IPS-15b (cell line): ENCODE results near the gene IRAK2.

Source experiments
- H3K27me3 ChIP-seq: one replicate; pipeline ENCODE4 v1.6.1; 2013; ENCODE audit warnings: low read length; ENCODE audit not compliant: control insufficient read depth, insufficient read depth
- H3K36me3 ChIP-seq: one replicate; pipeline ENCODE4 v1.6.1; 2013; ENCODE audit warnings: low read length; ENCODE audit not compliant: control insufficient read depth, insufficient read depth
- H3K4me1 ChIP-seq: one replicate; pipeline ENCODE4 v1.6.1; 2013; ENCODE audit warnings: mild to moderate bottlenecking, low read length; ENCODE audit not compliant: control insufficient read depth, insufficient read depth
- H3K4me3 ChIP-seq: one replicate; pipeline ENCODE4 v1.5.1; 2013; ENCODE audit warnings: low read depth, low read length
- H3K9ac ChIP-seq: one replicate; pipeline ENCODE4 v1.6.1; 2013; ENCODE audit warnings: low read depth, mild to moderate bottlenecking, low read length
- H3K9me3 ChIP-seq: one replicate; pipeline ENCODE4 v1.6.1; 2013; ENCODE audit warnings: mild to moderate bottlenecking, low read length; ENCODE audit not compliant: control insufficient read depth, insufficient read depth

IRAK2 gene

DNA sequence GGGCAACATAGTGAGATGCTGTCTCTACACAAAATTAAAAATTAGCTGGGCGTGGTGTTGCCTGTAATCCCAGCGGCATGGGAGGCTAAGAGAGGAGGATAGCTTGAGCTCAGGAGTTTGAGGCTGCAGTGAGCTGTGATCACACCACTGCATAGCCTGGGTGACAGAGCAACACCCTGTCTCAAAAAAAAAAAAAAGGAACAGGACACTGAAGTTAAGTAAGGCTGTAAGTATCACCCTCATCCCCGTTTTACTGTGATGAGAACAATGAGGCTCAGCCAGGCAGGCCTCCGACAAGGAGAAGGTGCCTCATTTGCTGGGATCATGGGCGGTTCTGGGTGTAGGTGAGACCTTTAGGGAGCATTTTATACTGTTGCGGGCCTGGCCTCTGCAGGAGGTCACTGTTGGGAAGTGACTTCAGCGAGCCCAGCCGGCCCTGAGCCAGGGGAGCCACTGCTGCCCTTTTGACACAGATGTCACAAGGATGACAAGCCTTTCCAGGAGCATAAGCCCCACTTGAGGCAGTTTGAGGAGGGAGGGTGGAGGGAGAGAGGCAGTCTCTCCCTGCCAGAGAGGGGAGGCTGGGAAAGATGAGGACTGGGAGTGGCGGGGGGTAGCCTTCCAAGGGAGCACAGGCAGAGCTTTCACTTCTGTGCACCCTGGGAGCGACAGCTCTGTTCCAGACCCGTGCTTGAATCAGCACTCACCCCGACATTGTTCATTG is 30.8 kb downstream of the IRAK2 start:
- Histone ChIP-seq H3K4me3 (no peak overlapping the region), H3K9ac (no peak overlapping the region), H3K27me3 (no peaks in the 10 kb centered on the region), H3K4me1 (no peaks in the 10 kb centered on the region), H3K36me3 (no peaks in the 10 kb centered on the region), H3K9me3 (no peaks in the 10 kb centered on the region)

DNA sequence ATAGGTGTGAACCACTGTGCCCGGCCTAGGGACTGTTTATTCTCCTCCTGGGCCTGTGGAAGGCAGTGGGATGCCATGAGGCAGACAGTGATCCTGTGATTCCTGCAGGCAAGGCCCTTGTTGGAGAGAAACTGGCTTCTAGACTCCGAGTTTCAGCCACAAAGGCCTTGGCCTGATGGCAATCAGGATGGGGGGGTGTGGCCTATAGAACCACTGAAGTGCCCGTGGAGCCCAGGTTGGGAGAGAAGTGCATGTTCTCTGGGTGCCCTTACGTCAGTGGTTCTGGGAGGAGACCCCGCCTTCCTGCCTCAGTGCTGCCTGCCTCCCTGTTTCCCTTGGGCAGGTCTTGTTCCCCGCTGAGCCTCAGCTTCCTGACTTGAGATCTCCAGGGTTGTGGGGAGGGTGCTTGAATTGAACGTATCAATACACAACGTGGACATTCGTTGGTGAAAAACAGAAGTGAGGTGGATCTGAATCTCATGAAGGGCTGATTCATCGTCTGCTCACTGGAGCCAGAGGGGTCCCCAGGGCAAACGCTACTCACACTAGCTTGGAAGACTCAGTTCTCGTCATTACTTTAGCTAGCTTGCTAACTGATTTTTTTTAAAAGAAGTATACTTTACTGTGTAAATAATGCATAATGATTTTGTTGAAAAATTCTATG is 31.8 kb downstream of the IRAK2 start:
- H3K4me3 ChIP-seq: no peak overlapping the region
- no peaks in the 10 kb centered on the region for H3K27me3 ChIP-seq
- H3K36me3 ChIP-seq: no peaks in the 10 kb centered on the region
- no peaks in the 10 kb centered on the region for H3K9me3 ChIP-seq
- H3K4me1 ChIP-seq: no peaks in the 10 kb centered on the region
- no peak overlapping the region for H3K9ac ChIP-seq

DNA sequence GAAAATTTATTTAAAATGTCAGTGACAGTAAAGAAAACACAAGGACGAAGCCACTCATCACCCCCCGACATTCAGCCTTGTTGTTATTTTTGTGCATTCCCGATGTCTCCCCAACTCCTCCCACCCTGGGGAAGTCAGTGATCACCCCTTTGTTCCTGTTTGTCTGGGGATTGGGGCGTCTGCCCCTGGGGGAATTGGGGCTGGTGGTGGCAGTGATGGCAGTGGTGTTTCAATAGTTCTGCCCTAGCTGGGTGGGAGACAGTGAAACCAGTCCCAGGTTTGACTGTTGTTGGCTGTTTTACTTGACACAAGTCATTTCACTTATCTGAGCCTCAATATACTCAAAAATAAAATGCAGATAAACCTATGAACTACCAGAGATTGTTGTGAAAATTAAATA is 33.5 kb downstream of the IRAK2 start:
- H3K4me1 ChIP-seq: no peaks in the 10 kb centered on the region

DNA sequence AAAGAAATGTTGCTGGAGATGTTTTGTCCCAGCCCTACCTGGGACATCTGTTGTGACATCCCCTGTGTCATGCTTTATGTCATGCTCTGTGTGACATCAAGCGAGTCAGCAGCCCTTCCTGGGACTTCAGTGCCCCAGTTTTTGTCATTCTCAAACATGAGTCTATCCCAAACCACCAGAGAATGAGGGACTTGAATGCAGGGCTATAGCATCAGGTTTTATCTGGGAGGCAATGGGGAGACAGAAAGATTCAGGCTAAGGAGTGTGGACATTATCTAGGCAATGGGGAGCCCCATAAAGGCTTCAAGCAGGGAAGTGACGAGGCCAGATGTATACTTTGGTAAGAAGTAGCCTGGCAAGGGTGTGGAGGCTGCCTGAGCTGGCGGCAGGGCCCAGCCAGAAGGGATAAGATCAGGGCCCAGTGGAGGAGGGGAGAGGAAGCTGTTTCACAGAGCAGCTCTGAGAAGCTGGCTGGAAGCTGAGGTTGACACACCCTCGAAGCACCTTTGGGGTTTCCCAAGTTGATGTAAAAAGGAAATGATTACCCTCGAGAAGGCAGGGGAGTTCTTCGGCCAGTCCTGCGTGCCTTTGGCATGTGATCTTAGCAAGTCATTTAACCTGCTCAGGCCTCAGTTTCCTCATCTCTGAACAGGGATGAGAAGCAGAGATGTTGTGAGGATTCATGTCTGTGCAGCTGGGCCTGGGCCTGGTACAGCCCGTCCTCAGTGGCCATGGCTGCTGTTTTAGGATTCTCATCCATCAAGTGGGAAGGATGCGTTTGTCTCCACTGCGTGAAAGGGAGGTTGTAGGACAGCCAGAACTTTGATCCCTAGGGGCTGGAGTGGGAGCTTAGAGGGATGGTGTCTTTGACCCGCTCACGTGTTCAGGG is 34.3 kb downstream of the IRAK2 start:
- H3K4me1 ChIP-seq: no peaks in the 10 kb centered on the region
- H3K9ac ChIP-seq: no peak overlapping the region
- H3K27me3 ChIP-seq: no peaks in the 10 kb centered on the region
- H3K4me3 ChIP-seq: no peak overlapping the region
- H3K9me3 ChIP-seq: no peaks in the 10 kb centered on the region
- H3K36me3 ChIP-seq: no peaks in the 10 kb centered on the region

More for the DNA sequence above, 33.5 kb downstream of the IRAK2 start:
- no peak overlapping the region for H3K9ac ChIP-seq
- no peaks in the 10 kb centered on the region for H3K36me3 ChIP-seq
- no peak overlapping the region for H3K4me3 ChIP-seq
- no peaks in the 10 kb centered on the region for H3K27me3 ChIP-seq
- no peaks in the 10 kb centered on the region for H3K9me3 ChIP-seq

DNA sequence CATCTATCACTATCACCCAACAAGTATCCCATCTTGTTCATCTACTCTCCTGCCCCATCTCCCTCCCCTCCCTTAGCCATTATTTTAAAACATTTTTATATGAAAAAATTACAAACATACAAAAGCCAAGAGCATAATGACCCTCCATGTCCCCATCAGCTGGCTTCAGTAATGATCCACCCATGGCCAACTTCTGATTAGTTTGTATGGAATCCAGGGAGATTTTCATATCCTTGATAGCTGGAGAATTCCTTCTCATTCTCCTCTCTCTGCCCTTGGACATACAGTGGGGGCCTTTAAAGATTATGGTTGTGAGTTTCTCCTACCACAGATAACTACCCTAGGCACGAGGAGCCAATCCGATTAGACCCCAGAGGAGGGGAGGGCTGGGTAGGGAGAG is 40.2 kb downstream of the IRAK2 start:
- Histone ChIP-seq H3K9me3 (no peaks in the 10 kb centered on the region), H3K27me3 (no peaks in the 10 kb centered on the region), H3K36me3 (no peaks in the 10 kb centered on the region), H3K4me1 (no peaks in the 10 kb centered on the region), H3K4me3 (no peak overlapping the region), H3K9ac (no peak overlapping the region)

DNA sequence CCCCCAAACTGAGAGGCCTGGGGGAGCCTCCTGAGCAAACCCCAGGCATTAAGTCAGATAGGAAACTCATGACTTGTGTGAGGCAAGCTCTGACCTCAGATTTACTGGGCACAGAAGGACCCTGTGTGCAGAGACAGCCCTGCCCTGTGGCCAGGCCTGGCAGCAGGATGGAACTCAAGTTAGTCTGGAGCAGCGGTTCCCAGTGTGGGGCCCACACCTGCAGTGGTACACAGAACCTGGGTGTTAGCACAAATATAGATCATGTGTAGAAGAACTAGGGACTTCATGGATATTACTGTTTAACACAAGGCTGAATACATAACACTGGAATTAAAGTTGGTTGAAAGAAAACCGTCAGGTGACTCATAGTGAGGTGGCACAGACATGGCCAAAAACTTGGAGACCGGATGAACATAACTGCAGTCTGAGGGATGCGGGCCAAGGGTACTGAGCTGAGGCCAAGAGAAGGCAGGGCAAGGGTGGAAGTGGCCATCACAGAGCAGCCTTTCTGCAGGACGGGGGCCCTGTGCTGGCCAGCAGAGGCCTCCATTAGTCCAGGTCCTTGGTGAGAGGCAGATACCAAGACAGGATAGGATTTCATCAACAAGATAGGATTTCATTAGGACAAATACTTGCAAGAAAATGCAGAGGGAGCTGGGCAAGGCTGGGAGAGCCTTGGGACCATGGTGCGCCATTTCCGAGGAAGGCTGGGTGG is 40.9 kb downstream of the IRAK2 start:
- no peaks in the 10 kb centered on the region for H3K27me3 ChIP-seq
- H3K36me3 ChIP-seq: no peaks in the 10 kb centered on the region
- H3K4me3 ChIP-seq: no peak overlapping the region
- H3K9me3 ChIP-seq: no peaks in the 10 kb centered on the region
- no peak overlapping the region for H3K9ac ChIP-seq
- no peaks in the 10 kb centered on the region for H3K4me1 ChIP-seq

DNA sequence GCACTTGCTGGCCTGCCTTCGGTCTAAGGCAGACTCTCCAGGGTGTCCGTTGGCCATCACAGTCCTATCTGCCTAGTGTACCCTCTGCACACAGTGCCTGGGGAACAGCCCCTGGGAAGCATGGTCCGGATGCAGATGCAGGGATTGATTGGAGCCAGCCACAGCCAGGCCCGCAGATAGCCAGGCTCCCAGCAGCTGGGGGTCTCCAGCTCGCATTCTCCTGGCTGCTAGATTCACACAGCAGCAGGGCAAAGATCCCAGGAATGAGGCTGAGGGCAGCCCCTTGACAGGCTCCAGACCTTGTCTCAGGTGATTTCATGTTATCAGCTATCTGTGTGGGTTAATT is 41.4 kb downstream of the IRAK2 start:
- H3K9me3 ChIP-seq: no peaks in the 10 kb centered on the region
- H3K36me3 ChIP-seq: no peaks in the 10 kb centered on the region
- H3K9ac ChIP-seq: no peak overlapping the region
- H3K27me3 ChIP-seq: no peaks in the 10 kb centered on the region
- H3K4me3 ChIP-seq: no peak overlapping the region
- H3K4me1 ChIP-seq: no peaks in the 10 kb centered on the region

DNA sequence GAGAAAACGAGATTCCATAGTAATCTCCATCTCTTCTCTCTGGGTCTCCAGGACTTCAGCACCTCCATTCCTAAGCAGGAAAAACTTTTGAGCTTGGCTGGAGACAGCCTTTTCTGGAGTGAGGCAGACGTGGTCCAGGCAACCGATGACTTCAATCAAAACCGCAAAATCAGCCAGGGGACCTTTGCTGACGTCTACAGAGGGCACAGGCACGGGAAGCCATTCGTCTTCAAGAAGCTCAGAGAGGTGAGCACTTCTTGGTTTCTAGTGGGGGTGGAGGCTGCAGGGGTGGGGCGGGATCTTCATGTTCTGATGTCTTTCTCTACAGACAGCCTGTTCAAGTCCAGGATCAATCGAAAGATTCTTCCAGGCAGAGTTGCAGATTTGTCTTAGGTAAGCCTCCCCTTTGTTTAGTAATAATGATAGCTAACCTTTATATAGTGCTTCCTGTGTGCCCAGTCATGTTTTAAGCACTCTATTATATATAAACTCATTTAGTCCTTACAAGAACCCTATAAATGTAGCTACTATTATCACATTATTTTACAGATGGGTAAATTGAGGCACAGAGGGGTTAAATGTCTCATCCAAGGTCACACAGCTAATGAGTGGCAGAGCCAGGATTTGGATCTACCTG is 48.6 kb downstream of the IRAK2 start:
- no peaks in the 10 kb centered on the region for H3K27me3 ChIP-seq
- H3K9ac ChIP-seq: no peak overlapping the region
- no peak overlapping the region for H3K4me3 ChIP-seq
- no peaks in the 10 kb centered on the region for H3K36me3 ChIP-seq
- H3K9me3 ChIP-seq: no peaks in the 10 kb centered on the region
- H3K4me1 ChIP-seq: no peaks in the 10 kb centered on the region

DNA sequence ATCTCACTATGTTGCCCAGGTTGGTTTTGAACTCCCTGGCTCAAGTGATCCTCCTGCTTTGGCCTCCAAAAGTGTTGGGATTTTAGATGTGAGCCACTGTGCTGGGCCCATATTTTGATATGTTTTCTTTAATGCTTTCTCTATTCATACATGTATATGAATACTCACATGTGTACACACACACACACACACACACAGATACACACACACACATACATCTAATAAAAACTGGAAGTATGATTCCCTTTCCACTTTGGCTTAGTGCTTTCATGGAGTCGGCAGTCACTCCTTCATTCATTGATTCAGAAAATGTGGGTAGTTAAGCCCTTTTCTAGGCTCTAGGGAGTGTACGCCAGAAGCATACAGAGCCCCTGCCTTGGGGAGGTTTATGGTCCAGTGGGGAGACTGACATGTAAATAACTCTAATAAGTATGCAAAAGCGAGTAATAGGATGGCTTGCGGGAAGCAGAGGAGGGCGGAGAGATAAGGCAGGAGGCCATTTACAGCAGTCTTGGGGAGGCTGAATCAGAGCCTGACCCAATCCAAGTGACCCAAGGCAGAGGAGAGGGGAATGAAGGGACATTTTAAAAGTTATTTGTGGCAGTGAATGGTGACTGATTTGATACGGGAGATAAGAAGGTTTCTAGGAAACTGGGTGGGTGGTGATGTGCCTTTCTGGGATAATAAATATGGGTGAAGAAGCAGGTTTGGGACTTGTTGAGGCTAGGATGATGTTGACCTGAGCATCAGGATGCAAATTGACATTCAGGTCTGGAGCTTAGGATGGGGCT is 51.1 kb downstream of the IRAK2 start:
- H3K4me3 ChIP-seq: no peak overlapping the region
- H3K27me3 ChIP-seq: no peaks in the 10 kb centered on the region
- no peaks in the 10 kb centered on the region for H3K9me3 ChIP-seq
- H3K36me3 ChIP-seq: no peaks in the 10 kb centered on the region
- H3K4me1 ChIP-seq: no peaks in the 10 kb centered on the region
- no peak overlapping the region for H3K9ac ChIP-seq

DNA sequence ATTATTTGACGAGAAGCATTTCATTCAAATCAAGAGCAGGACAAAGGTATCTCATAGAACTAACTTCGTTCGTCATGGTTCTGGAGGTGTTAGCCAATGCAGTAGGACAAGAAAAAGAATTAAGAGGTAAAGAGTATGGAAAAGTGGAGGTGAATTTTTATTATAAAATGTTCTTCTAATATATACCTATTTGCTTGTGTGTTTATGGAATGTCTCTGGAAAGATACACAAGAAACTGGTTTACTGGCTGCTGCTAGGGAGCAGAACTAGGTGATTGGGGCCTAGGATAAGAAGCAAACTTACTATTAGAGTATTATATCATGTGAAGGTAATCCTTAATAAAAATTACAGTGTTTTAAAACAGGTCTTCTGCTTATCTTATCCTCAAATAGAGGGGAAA is 52.6 kb downstream of the IRAK2 start:
- Histone ChIP-seq H3K4me3 (no peak overlapping the region), H3K9ac (no peak overlapping the region), H3K27me3 (no peaks in the 10 kb centered on the region), H3K9me3 (no peaks in the 10 kb centered on the region), H3K36me3 (no peaks in the 10 kb centered on the region), H3K4me1 (no peaks in the 10 kb centered on the region)
